Endodermal cell (in vitro differentiated cells): ENCODE data around the gene SLC5A6. TPM values are rescaled to one million over a fixed set of nuclear protein-coding genes. Genes with fewer than 3 reads are reported as not detected.

Experiments used
- DNase-seq: peaks from one replicate; pipeline ENCODE4 v3.0.0-alpha.2; 2017
- H3K27ac ChIP-seq: 2 replicates; pipeline ENCODE4 v1.5.1; 2013; ENCODE audit warnings: mild to moderate bottlenecking, low read depth, low read length, moderate library complexity
- H3K27me3 ChIP-seq: 2 replicates; pipeline ENCODE4 v1.6.1; 2013; ENCODE audit warnings: mild to moderate bottlenecking, low read length, moderate library complexity; ENCODE audit not compliant: insufficient read depth, control insufficient read depth, poor library complexity, severe bottlenecking
- H3K36me3 ChIP-seq: 2 replicates; pipeline ENCODE4 v1.7.0; 2013; ENCODE audit warnings: mild to moderate bottlenecking, low read length, moderate library complexity; ENCODE audit not compliant: control insufficient read depth, insufficient read depth
- H3K4me1 ChIP-seq: one replicate; pipeline ENCODE4 v1.7.0; 2013; ENCODE audit warnings: low read length; ENCODE audit not compliant: control insufficient read depth, insufficient read depth
- H3K4me3 ChIP-seq: 2 replicates; pipeline ENCODE4 v1.5.1; 2013; ENCODE audit warnings: mild to moderate bottlenecking, low read length, moderate library complexity
- H3K9ac ChIP-seq: 2 replicates; pipeline ENCODE4 v1.6.1; 2013; ENCODE audit warnings: mild to moderate bottlenecking, low read length, moderate library complexity; ENCODE audit not compliant: poor library complexity, severe bottlenecking; ENCODE audit errors: extremely low read depth
- H3K9me3 ChIP-seq: 2 replicates; pipeline ENCODE4 v1.6.1; 2013; ENCODE audit warnings: mild to moderate bottlenecking, low read length, moderate library complexity; ENCODE audit not compliant: control insufficient read depth
- H3K27ac Mint-ChIP-seq: 2 replicates; pipeline ENCODE4 v1.8.0; 2020; ENCODE audit warnings: mixed read lengths
- H3K27me3 Mint-ChIP-seq: 2 replicates; pipeline ENCODE4 v1.8.0; 2021; ENCODE audit warnings: mild to moderate bottlenecking, mixed read lengths; ENCODE audit not compliant: insufficient read depth
- H3K36me3 Mint-ChIP-seq: 2 replicates; pipeline ENCODE4 v1.8.0; 2020; ENCODE audit warnings: low read depth, mixed read lengths
- H3K4me1 Mint-ChIP-seq: 2 replicates; pipeline ENCODE4 v1.8.0; 2020; ENCODE audit warnings: mixed read lengths
- H3K4me3 Mint-ChIP-seq: 2 replicates; pipeline ENCODE4 v1.8.0; 2020; ENCODE audit warnings: mild to moderate bottlenecking, moderate library complexity, mixed read lengths
- H3K9me3 Mint-ChIP-seq: 2 replicates; pipeline ENCODE4 v1.8.0; 2020; ENCODE audit warnings: mild to moderate bottlenecking, mixed read lengths
- CTCF ChIP-seq: fragments of 200-600 bp; sonication (generic); conservative IDR thresholded peaks from 2 replicates; pipeline ENCODE4 v1.5.0; 2021; ENCODE audit warnings: antibody characterized with exemption, mild to moderate bottlenecking
- WGBS, 2 experiments: methylation state at CpG; one replicate each; pipeline versions ENCODE4 v1.1.5 to v1.1.7; 2013; ENCODE audit warnings: missing lambda C conversion rate in 2 of 2, mixed read lengths in 1 of 2; ENCODE audit not compliant: insufficient coverage in 1 of 2, insufficient read length in 1 of 2; 5-methylcytosine and 5-hydroxymethylcytosine counted together
- total RNA-seq, 2 donors: library from RNA; stranded (reverse); fragmentation: NEBNext Ultra II Directional in 1 of 2; extraction: Animal tissue kit (Norgen Biotek cat#: 25700) in 1 of 2; gene quantifications; 2 replicates in 1 of 2; 3 replicates in 1 of 2; pipeline ENCODE4 v1.2.1, GENCODE V29; 2021

Gene SLC5A6
- total RNA-seq, 2 donors from 2014 or later: 115 to 125 TPM

- H3K27ac Mint-ChIP-seq: no peak overlapping the region
- H3K9me3 ChIP-seq: no peaks in the 10 kb centered on the region
- H3K36me3 ChIP-seq: no peaks in the 10 kb centered on the region
- no peak overlapping the region for H3K4me3 ChIP-seq
- peaks cover 8% of the 10 kb centered on the region for H3K4me1 Mint-ChIP-seq
- no peak overlapping the region for H3K4me3 Mint-ChIP-seq
- no peaks in the 10 kb centered on the region for H3K9me3 Mint-ChIP-seq
- no peaks in the 10 kb centered on the region for H3K27me3 ChIP-seq
- 90 to 92% methylated on average over 12 to 15 of the region's 15 CpGs for WGBS, 2 experiments
- no peaks in the 10 kb centered on the region for H3K36me3 Mint-ChIP-seq
- no peak for DNase-seq
- peaks cover 3% of the 10 kb centered on the region for H3K27me3 Mint-ChIP-seq
- no peak overlapping the region for H3K9ac ChIP-seq
- no peak overlapping the region for H3K27ac ChIP-seq
- no peak for TF ChIP-seq CTCF
- no peaks in the 10 kb centered on the region for H3K4me1 ChIP-seq
Measured at GRCh38 chr2:27162151-27163121, 49.6 kb downstream of the SLC5A6 start.

GRCh38 chr2:27160191-27160590 is 51.9 kb downstream of the SLC5A6 start:
- Histone ChIP-seq H3K9ac (no peak overlapping the region), H3K27me3 (no peaks in the 10 kb centered on the region), H3K4me3 (no peak overlapping the region), H3K36me3 (no peaks in the 10 kb centered on the region), H3K27ac (no peak overlapping the region), H3K9me3 (no peaks in the 10 kb centered on the region), H3K4me1 (no peaks in the 10 kb centered on the region)
- 70 to 89% methylated on average over 4 to 9 of the region's 9 CpGs for WGBS, 2 experiments
- no peaks in the 10 kb centered on the region for H3K9me3 Mint-ChIP-seq
- no peak overlapping the region for H3K4me3 Mint-ChIP-seq
- peaks cover 3% of the 10 kb centered on the region for H3K27me3 Mint-ChIP-seq
- H3K36me3 Mint-ChIP-seq: no peaks in the 10 kb centered on the region
- no peak for TF ChIP-seq CTCF
- no peak for DNase-seq
- H3K4me1 Mint-ChIP-seq: peaks cover 8% of the 10 kb centered on the region
- no peak overlapping the region for H3K27ac Mint-ChIP-seq

- Mint-ChIP-seq H3K36me3 (no peaks in the 10 kb centered on the region), H3K9me3 (no peaks in the 10 kb centered on the region), H3K4me3 (no peak overlapping the region), H3K27me3 (peaks cover 3% of the 10 kb centered on the region), H3K27ac (no peak overlapping the region), H3K4me1 (peaks cover 8% of the 10 kb centered on the region)
- Histone ChIP-seq H3K9ac (no peak overlapping the region), H3K27me3 (no peaks in the 10 kb centered on the region), H3K4me3 (no peak overlapping the region), H3K9me3 (no peaks in the 10 kb centered on the region), H3K36me3 (no peaks in the 10 kb centered on the region), H3K4me1 (no peaks in the 10 kb centered on the region), H3K27ac (no peak overlapping the region)
- WGBS, 2 experiments: 91 to 100% methylated on average over 1 to 6 of the region's 6 CpGs
- no peak for TF ChIP-seq CTCF
- DNase-seq: no peak
Measured at GRCh38 chr2:27159271-27159670, 52.8 kb downstream of the SLC5A6 start.
